IPS DF 6.9 (cell line): ENCODE results near the gene TNS1.

Source experiments
- DNase-seq: peaks from one replicate; pipeline ENCODE4 v3.0.0-alpha.2; 2013; ENCODE audit warnings: low read depth, low spot score
- H3K27ac ChIP-seq: one replicate; pipeline ENCODE4 v1.5.1; 2013; ENCODE audit warnings: low read length, control low read depth
- H3K27me3 ChIP-seq: 2 replicates; pipeline ENCODE4 v1.6.1; 2013; ENCODE audit warnings: mild to moderate bottlenecking, low read length; ENCODE audit not compliant: control insufficient read depth, insufficient read depth
- H3K36me3 ChIP-seq: 2 replicates; pipeline ENCODE4 v1.6.1; 2013; ENCODE audit warnings: low read length; ENCODE audit not compliant: control insufficient read depth, insufficient read depth
- H3K4me1 ChIP-seq: 2 replicates; pipeline ENCODE4 v1.6.1; 2013; ENCODE audit warnings: low read length; ENCODE audit not compliant: control insufficient read depth, insufficient read depth
- H3K4me3 ChIP-seq: 2 replicates; pipeline ENCODE4 v1.5.1; 2013; ENCODE audit warnings: mild to moderate bottlenecking, low read length
- H3K9me3 ChIP-seq: 2 replicates; pipeline ENCODE4 v1.6.1; 2013; ENCODE audit warnings: low read length, inconsistent platforms; ENCODE audit not compliant: control insufficient read depth, insufficient read depth
- WGBS: extraction: QIAGEN DNeasy Blood & Tissue Kit; methylation state at CpG from one replicate; pipeline ENCODE4 v1.1.7; 2013; ENCODE audit warnings: mixed read lengths, missing lambda C conversion rate; ENCODE audit not compliant: insufficient read length, insufficient coverage; 5-methylcytosine and 5-hydroxymethylcytosine counted together

Gene TNS1

DNA sequence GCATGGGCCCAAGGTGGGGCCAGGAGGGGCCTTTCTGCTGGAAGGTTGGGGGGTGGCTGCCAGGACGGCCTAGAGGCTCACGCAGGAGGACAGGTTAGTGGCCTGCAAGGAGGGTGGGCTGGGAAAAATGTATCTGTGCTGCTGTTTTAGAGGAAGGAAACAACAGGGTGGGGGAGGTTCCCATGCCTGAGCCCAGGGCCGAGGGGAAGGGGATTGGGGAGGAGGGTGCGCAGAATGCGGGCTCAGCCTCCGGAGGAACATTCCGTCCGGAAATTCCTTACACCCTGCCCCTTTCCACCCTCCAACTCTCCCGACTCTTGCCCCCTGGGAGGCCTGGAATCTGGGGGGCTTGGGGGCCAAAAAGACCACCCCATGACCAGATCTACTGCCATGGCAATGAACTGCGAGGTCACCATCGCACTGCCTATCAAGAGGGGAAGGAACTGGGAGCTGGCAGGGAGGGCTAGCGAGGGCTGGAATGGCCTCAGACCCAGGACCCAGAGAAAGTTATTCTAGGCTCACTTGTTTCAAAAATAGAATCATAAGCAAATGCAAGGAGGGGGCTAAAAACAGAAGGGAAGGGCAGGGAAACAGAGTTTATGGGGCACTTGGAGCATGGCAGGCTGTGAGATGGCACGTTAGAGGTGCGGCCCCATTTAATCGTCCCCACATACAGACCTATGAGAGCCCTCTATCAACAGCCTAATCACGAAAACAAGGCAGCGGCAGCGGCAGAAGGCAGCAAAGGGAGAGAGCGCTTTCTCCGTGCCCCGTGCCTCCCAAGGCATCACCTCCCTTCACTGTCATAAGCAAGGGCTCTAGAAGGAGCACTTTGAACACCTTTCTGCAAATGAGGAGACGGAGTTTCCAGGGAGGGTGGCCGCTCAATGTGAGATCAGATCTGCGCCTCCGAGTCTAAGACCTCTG, 90.4 kb downstream of the TNS1 start:
- H3K9me3 ChIP-seq = no peaks in the 10 kb centered on the region
- no peak for DNase-seq
- H3K27me3 ChIP-seq = no peaks in the 10 kb centered on the region
- no CpG with 5 or more reads among the region's 25 CpGs for WGBS
- H3K27ac ChIP-seq = no peak overlapping the region
- H3K4me3 ChIP-seq = no peak overlapping the region
- H3K36me3 ChIP-seq = no peaks in the 10 kb centered on the region
- H3K4me1 ChIP-seq = peaks cover 4% of the 10 kb centered on the region

GRCh38 chr2:217911283-217912097, 91.3 kb downstream of the TNS1 start:
- no peak for DNase-seq
- no peaks in the 10 kb centered on the region for H3K9me3 ChIP-seq
- no peaks in the 10 kb centered on the region for H3K27me3 ChIP-seq
- peaks cover 4% of the 10 kb centered on the region for H3K4me1 ChIP-seq
- no peak overlapping the region for H3K27ac ChIP-seq
- H3K36me3 ChIP-seq = no peaks in the 10 kb centered on the region
- WGBS = no CpG with 5 or more reads among the region's 9 CpGs
- no peak overlapping the region for H3K4me3 ChIP-seq

DNA sequence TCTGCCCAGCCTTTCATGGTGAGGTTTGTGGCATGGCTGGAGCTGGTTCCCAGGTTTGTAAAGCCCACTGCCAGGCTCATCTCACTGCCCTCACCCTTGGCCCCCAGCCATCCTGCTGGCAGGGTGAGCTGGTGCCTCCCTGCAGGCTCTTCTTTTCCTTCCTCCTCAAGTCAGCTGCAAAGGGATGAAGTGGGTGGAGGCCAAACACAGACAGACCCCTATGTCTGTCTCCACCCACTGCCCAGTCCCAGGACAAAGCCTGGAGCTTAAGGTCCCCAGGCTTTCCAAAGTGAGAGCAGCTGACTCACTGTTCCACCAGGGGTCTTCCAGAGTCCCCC, 92.0 kb downstream of the TNS1 start:
- H3K27ac ChIP-seq = no peak overlapping the region
- no peaks in the 10 kb centered on the region for H3K27me3 ChIP-seq
- DNase-seq = no peak
- H3K36me3 ChIP-seq = no peaks in the 10 kb centered on the region
- H3K4me3 ChIP-seq = no peak overlapping the region
- no peaks in the 10 kb centered on the region for H3K9me3 ChIP-seq
- H3K4me1 ChIP-seq = peaks cover 4% of the 10 kb centered on the region

DNA sequence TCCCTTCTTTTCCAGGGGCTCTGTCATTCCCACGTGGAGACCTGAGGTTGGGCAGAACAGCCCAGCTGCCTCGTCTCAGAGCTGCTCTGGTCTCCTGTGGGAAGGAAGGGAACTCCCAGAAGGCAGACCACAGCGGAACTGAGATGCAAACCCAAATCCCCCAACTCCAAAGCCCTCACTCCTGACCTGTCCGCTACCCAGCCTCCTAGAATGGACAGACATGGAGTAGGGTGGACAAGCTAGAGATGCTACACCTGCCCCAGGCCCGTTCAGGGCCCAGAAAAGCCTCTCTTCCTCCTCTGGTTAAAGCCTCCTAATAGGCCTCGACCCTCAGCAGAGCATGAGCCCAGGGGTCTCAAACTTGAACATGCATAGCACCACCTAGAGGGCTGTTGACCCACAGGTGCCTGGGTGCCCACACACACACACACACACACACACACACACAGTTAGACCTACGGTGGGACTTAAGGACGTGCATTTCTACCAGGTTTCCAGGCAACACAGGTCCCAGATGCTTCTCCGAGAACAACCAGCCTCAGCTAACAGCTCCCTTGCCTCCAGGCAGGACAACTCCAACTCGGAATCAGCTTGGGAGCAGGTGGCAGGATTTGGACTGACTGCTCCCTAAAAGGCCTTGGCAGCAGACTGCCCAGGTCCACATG, 93.5 kb downstream of the TNS1 start:
- Histone ChIP-seq H3K27ac (no peak overlapping the region), H3K4me1 (peaks cover 6% of the 10 kb centered on the region)
- WGBS = no CpG with 5 or more reads among the region's 10 CpGs

GRCh38 chr2:217908544-217908943, 94.3 kb downstream of the TNS1 start:
- H3K4me1 ChIP-seq = peaks cover 6% of the 10 kb centered on the region
- H3K4me3 ChIP-seq = no peak overlapping the region
- DNase-seq = no peak
- no peak overlapping the region for H3K27ac ChIP-seq
- H3K27me3 ChIP-seq = no peaks in the 10 kb centered on the region
- H3K9me3 ChIP-seq = no peaks in the 10 kb centered on the region
- no CpG with 5 or more reads among the region's 8 CpGs for WGBS
- H3K36me3 ChIP-seq = no peaks in the 10 kb centered on the region

More for the DNA sequence above, 93.5 kb downstream of the TNS1 start:
- Histone ChIP-seq H3K9me3 (no peaks in the 10 kb centered on the region), H3K27me3 (no peaks in the 10 kb centered on the region), H3K36me3 (no peaks in the 10 kb centered on the region), H3K4me3 (no peak overlapping the region)
- no peak for DNase-seq

DNA sequence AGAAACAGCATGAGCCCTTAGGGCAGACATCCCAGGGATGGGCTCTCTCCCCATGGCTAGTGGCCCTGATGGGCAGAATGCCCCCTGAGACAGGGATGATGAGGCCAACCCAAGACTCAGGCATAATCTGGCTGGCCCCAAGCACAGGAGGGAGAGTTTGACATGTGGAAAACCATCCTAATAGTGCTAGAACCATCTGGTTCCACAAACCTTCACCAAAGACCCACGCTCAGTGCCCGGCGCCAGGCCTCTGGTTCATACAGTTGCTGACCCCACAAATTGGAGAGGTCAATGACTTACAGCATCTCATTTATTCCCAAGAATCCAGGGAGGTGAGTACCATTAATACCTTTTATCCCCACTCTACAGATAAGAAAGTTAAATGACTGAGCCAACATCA, 95.5 kb downstream of the TNS1 start:
- H3K36me3 ChIP-seq = no peaks in the 10 kb centered on the region

DNA sequence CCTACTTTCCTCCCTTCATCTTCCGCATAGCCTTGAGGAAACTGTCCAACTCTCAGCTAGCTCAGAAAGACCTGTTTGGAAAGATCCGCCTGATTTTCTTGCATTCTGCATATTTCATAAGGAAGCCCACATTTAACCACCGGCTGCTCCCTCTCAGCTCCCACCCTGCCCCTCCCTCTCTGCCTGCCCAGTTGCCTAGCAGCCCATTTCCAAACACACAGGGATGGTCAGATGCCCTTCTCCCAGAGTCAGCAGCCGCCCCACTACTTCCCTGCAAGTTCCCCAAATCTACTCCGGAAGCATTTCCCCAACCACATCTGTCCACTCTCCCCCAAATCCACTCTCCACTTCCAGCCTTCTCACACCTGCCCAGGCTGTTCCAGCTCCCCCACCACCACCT, 96.0 kb downstream of the TNS1 start:
- H3K4me1 ChIP-seq = peaks cover 2% of the 10 kb centered on the region
- H3K4me3 ChIP-seq = no peak overlapping the region
- no peak for DNase-seq
- H3K36me3 ChIP-seq = no peaks in the 10 kb centered on the region
- no CpG with 5 or more reads among the region's 5 CpGs for WGBS
- H3K9me3 ChIP-seq = no peaks in the 10 kb centered on the region
- H3K27me3 ChIP-seq = no peaks in the 10 kb centered on the region
- no peak overlapping the region for H3K27ac ChIP-seq

More for the DNA sequence above, 95.5 kb downstream of the TNS1 start:
- H3K4me1 ChIP-seq = peaks cover 5% of the 10 kb centered on the region
- H3K27me3 ChIP-seq = no peaks in the 10 kb centered on the region
- H3K9me3 ChIP-seq = no peaks in the 10 kb centered on the region
- H3K4me3 ChIP-seq = no peak overlapping the region
- WGBS = no CpG with 5 or more reads among the region's 3 CpGs
- no peak for DNase-seq
- no peak overlapping the region for H3K27ac ChIP-seq

DNA sequence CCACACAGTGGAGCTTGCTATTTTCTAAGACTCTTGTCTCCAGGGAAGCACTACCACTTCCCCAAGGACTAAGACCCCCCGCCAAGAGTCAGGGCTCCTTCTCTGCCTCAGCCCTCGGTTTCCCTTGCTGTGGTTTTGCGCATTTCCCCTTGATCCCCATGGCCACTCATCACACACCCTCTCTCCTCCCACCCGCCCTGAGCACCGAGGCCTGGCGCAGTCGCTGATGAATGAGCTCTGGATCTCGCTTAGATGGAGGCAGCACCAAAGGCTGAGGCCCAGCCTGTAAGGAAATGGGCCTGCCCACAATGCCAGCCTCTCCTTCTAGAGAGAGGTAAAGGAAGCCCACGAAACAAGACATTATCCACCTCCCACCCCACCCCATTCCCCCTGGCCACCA, 96.9 kb downstream of the TNS1 start:
- WGBS = no CpG with 5 or more reads among the region's 9 CpGs
- Histone ChIP-seq H3K36me3 (no peaks in the 10 kb centered on the region), H3K9me3 (no peaks in the 10 kb centered on the region), H3K27ac (no peak overlapping the region), H3K4me1 (peaks cover 2% of the 10 kb centered on the region), H3K27me3 (no peaks in the 10 kb centered on the region), H3K4me3 (no peak overlapping the region)
- DNase-seq = no peak

DNA sequence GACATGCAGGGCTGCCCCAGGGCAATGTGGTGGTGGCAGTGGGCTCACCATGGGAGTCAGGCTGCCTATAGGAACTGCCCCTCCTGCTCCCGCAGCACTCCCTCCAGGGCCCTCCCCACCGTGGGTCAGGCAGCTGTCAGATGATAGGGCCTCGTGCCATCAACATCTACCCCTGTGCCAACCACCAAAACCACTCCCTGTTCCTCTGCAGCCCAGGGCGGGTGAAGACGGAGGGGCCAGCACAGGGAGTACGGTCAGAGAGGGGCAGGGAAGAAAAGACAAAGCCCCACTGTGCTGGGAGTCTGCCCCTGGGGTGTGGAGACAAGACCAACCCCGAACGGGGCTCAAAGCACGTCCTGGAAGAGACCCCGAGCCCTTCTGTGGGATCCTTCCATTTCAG, 97.4 kb downstream of the TNS1 start:
- WGBS = no CpG with 5 or more reads among the region's 10 CpGs
- no peaks in the 10 kb centered on the region for H3K9me3 ChIP-seq
- no peaks in the 10 kb centered on the region for H3K36me3 ChIP-seq
- no peaks in the 10 kb centered on the region for H3K27me3 ChIP-seq
- no peak overlapping the region for H3K27ac ChIP-seq
- H3K4me1 ChIP-seq = peaks cover 2% of the 10 kb centered on the region; the same call in 1 of the 2 replicates
- no peak for DNase-seq
- H3K4me3 ChIP-seq = no peak overlapping the region

GRCh38 chr2:217904614-217904965, 98.2 kb downstream of the TNS1 start:
- WGBS = no CpG with 5 or more reads among the region's 5 CpGs
- no peak overlapping the region for H3K27ac ChIP-seq
- no peak for DNase-seq
- no peaks in the 10 kb centered on the region for H3K36me3 ChIP-seq
- peaks cover 2% of the 10 kb centered on the region; the same call in 1 of the 2 replicates for H3K4me1 ChIP-seq
- no peaks in the 10 kb centered on the region for H3K27me3 ChIP-seq
- H3K9me3 ChIP-seq = no peaks in the 10 kb centered on the region
- H3K4me3 ChIP-seq = no peak overlapping the region
